Mucosa of descending colon (tissue), 3 donors: ENCODE data around the gene LINC00632. TPM values are rescaled to one million over a fixed set of nuclear protein-coding genes. Genes with fewer than 3 reads are reported as not detected.
A peak's percentile ranks its signal among the peaks of the same experiment; 100 is the strongest.

Experiments
- ATAC-seq: fragments of 200-7000 bp; cut with Tn5 transposase; one replicate; pipeline ENCODE4 v1.9.1; 2020; ENCODE audit warnings: mild to moderate bottlenecking, moderate library complexity
- DNase-seq, 3 donors: peaks; one replicate each; pipeline ENCODE4 v3.0.0-alpha.2; 2020
- H3K36me3 ChIP-seq: fragments of 200-600 bp; one replicate; pipeline ENCODE4 v1.8.0; 2021; ENCODE audit warnings: low read depth, mild to moderate bottlenecking
- H3K4me1 ChIP-seq: fragments of 200-600 bp; one replicate; pipeline ENCODE4 v1.8.0; 2021; ENCODE audit warnings: low read depth, mild to moderate bottlenecking
- H3K4me3 ChIP-seq: fragments of 200-600 bp; one replicate; pipeline ENCODE4 v1.8.0; 2021; ENCODE audit warnings: mild to moderate bottlenecking
- H3K9me3 ChIP-seq: fragments of 200-600 bp; one replicate; pipeline ENCODE4 v1.8.0; 2021; ENCODE audit warnings: mild to moderate bottlenecking
- intact Hi-C, 2 donors: fragments of 100-400 bp; cut with DNase I in 1 of 2; cut with micrococcal nuclease in 1 of 2; formaldehyde crosslinking; loops; one replicate each; pipeline versions ENCODE4 v1.11.0 to v1.11.1; 2022; cut with DNase I, micrococcal nuclease
- total RNA-seq, 3 donors: library from RNA; stranded (reverse); fragmentation: NEBNext Ultra II Directional in 2 of 3; extraction: Animal tissue kit (Norgen Biotek cat#: 25700) in 2 of 3; gene quantifications; one replicate each; pipeline versions ENCODE4 v1.2.1 to v1.2.4, GENCODE V29; 2021 to 2023
- TF ChIP-seq, protein P1 (sequence below): fragments of 200-600 bp; IDR thresholded peaks from one replicate; pipeline ENCODE4 v1.8.0; 2022; ENCODE audit warnings: antibody characterized with exemption, mild to moderate bottlenecking
- donor health status: DM: no; HTN: no; CAD: no; lungs with moderate emphysema.
- donor health status: DM: no; HTN: no; CAD: no.
- donor health status: DM: no; HTN: yes; CAD: no.

Gene LINC00632
- total RNA-seq, 3 donors from 2014 or later: 27.2 to 172 (median 33.3) TPM

DNA sequence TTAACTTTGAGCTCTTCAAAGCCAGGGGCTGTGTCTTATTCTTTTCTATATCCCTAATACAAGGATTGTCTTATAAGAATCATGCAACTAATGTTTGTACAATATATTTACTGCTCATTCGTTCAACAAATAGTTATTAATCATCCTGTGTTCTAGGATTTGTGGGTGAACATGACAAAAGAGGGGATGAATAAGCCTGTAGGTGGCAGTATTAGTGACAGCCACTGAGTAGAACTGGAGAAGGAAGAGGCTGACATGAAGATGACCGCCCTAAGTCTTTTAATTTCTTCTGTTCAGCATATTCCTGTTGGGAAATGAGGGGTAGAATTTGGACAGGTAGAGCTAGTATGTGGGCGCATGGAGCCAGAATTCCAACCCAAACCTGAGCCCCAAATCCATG lies 11.9 kb upstream of the LINC00632 start:
- intact Hi-C loops: no loop called here
- Histone ChIP-seq H3K9me3 (no peaks in the 10 kb centered on the region), H3K36me3 (no peaks in the 10 kb centered on the region), H3K4me3 (no peak overlapping the region), H3K4me1 (no peaks in the 10 kb centered on the region)
- TF ChIP-seq, protein P1, sequence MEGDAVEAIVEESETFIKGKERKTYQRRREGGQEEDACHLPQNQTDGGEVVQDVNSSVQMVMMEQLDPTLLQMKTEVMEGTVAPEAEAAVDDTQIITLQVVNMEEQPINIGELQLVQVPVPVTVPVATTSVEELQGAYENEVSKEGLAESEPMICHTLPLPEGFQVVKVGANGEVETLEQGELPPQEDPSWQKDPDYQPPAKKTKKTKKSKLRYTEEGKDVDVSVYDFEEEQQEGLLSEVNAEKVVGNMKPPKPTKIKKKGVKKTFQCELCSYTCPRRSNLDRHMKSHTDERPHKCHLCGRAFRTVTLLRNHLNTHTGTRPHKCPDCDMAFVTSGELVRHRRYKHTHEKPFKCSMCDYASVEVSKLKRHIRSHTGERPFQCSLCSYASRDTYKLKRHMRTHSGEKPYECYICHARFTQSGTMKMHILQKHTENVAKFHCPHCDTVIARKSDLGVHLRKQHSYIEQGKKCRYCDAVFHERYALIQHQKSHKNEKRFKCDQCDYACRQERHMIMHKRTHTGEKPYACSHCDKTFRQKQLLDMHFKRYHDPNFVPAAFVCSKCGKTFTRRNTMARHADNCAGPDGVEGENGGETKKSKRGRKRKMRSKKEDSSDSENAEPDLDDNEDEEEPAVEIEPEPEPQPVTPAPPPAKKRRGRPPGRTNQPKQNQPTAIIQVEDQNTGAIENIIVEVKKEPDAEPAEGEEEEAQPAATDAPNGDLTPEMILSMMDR: no peak
- ATAC-seq (no peak), DNase-seq (no peak)

DNA sequence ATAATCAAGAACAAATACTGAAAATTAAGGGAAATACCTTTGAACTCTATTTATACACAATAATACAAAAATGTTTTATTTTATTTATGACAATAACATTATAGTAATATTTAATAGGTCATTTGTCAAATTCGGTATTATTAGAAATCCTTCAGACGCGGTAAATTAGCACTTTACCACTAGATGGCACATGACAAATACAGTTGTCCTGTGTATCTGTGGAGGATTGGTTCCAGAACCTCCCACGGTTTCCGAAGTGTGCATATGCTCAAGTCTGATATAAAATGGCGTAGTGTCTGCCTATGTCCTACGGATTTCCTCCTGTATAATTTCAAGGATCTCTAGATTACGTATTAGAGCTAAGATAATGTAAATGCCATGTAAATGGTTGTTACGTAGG lies 8.1 kb upstream of the LINC00632 start:
- Histone ChIP-seq H3K9me3 (no peaks in the 10 kb centered on the region), H3K4me1 (no peaks in the 10 kb centered on the region), H3K4me3 (no peak overlapping the region), H3K36me3 (no peaks in the 10 kb centered on the region)
- TF ChIP-seq, protein P1: no peak
- ATAC-seq: no peak
- DNase-seq: peak in 1 of 3 donors; percentile 1
- intact Hi-C loops: no loop called here

DNA sequence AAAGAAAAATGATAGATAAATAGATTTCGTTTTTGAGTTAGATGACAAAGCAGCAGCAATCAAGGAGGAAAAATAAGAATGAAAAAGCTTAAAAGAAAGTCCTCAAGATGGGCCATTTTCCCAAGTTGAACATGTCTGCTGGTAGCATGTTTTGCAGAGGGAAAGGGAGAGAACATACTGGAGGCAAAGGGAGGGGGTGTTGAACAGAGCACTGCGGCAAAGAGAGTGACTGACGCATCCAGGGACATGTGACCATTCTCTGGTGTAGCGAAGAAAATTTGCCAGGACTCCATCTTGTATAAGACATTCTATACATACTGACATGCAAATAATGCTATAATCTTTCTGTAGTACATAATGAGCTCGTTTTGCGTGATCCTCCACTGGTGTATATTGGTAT lies 1.2 kb downstream of the LINC00632 start:
- Histone ChIP-seq H3K9me3 (no peaks in the 10 kb centered on the region), H3K4me3 (no peak overlapping the region), H3K36me3 (no peaks in the 10 kb centered on the region), H3K4me1 (no peaks in the 10 kb centered on the region)
- TF ChIP-seq, protein P1: no peak
- DNase-seq (no peak), ATAC-seq (no peak)
- intact Hi-C loops: no loop called here

DNA sequence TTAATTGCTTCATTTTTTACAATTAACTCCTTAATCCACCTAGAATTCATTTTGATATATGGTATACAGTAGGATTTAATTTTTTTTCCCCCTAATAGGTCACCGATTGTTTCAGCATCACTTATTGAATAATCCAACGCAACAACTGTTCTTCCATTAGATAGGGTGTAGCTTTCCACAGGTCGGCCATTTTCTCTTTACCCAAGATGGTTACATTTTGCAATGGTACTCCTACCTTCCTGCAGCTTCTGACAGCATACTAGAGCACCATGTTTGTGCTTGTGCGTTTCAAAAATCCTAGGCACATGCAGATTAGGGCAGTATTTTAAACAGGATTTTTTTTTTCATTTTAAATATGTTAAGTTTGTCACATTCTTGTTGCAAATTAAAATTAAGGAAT lies 2.3 kb downstream of the LINC00632 start:
- intact Hi-C loops: no loop called here

DNA sequence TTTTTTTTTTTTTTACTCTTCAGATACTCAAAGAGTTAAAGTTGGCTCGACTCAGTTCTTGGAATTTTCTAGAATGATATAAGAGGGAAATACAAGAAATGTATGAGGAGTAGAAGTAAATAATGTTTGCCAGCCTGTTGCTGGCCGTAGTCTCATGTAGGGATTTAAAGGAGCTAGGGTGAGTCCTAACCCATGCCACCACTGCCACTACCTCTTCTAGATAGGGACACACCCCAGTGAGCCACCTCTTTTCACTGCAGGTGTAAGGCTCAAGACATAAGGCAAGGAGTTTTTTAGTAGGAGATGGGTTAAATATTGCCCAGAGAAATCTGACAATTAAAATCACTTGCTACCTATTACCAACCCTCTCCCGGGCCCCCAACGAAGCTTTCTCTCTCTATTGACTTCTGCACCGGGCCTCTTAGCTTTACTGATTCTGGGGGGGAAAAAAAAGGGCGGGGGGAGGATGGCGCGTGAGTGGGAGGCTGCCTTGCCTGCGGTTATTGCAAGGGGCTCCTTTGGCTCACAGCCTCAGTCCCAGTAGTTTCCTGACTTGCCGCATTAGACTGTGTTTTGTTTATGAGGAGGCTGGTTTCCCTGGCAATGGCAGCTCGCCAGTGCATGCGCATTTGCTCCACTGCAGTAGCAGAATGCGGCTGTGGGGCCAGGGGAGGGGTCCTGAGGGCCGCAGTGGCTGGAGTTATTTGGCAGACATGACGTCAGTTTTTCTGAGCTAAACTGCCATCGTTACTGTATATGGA lies 3.0 kb downstream of the LINC00632 start:
- H3K36me3 ChIP-seq: no peaks in the 10 kb centered on the region
- H3K4me1 ChIP-seq: no peaks in the 10 kb centered on the region
- no peak overlapping the region for H3K4me3 ChIP-seq
- intact Hi-C loops: no loop called here
- TF ChIP-seq, protein P1: no peak
- ATAC-seq: peak; percentile 40
- peak; percentile 12 to 49 (median 27) for DNase-seq
- no peaks in the 10 kb centered on the region for H3K9me3 ChIP-seq

More for the DNA sequence above, 2.3 kb downstream of the LINC00632 start:
- DNase-seq (no peak), ATAC-seq (no peak)
- H3K9me3 ChIP-seq: no peaks in the 10 kb centered on the region
- H3K36me3 ChIP-seq: no peaks in the 10 kb centered on the region
- H3K4me3 ChIP-seq: no peak overlapping the region
- TF ChIP-seq, protein P1: no peak
- no peaks in the 10 kb centered on the region for H3K4me1 ChIP-seq

DNA sequence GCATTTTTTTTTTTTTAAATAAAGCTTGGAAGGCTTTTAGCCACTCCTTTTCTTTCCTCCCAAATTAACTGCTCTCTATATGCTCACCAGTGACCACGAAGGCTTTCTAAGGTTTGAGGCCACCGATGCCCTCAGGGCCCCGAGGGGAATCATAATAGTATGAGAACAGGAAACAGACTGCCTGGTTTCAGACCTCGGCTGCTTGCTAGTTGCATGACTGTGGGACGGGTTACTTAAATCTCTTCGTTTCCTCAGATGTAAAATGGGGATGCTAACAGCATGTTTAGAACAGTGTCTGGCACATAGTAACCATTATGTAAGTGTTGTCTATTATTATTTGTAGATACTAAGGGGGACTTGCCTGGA lies 3.6 kb downstream of the LINC00632 start:
- TF ChIP-seq, protein P1: no peak
- no peak for DNase-seq
- Histone ChIP-seq H3K4me3 (no peak overlapping the region), H3K9me3 (no peaks in the 10 kb centered on the region), H3K4me1 (no peaks in the 10 kb centered on the region), H3K36me3 (no peaks in the 10 kb centered on the region)
- ATAC-seq: no peak
- intact Hi-C loops: no loop called here
